Fibroblast of upper back skin (primary cell): ENCODE results near the gene FANCC.
"Not testable (repeated sequence)": the region's sequence is repeated elsewhere in the genome, so short reads cannot be mapped to it uniquely, and the experiment has no call there.

Experiments
- DNase-seq: peaks from one replicate; pipeline ENCODE4 v3.0.0-alpha.2; 2013

Gene FANCC

GRCh38 chr9:95277509-95277908 is 40.0 kb downstream of the FANCC start:
- no peak for DNase-seq

GRCh38 chr9:95276395-95276954 is 41.0 kb downstream of the FANCC start:
- DNase-seq = no peak

GRCh38 chr9:95274160-95274559 is 43.3 kb downstream of the FANCC start:
- DNase-seq = not testable (repeated sequence)

GRCh38 chr9:95273369-95274022 is 44.0 kb downstream of the FANCC start:
- no peak for DNase-seq

- DNase-seq = no peak
Observed at GRCh38 chr9:95272830-95273229, 44.7 kb downstream of the FANCC start.

- no peak for DNase-seq
Observed at GRCh38 chr9:95270790-95271189, 46.7 kb downstream of the FANCC start.

GRCh38 chr9:95269803-95270773 is 47.4 kb downstream of the FANCC start:
- DNase-seq = peak; percentile 9

GRCh38 chr9:95268681-95269080 is 48.8 kb downstream of the FANCC start:
- peak; percentile 31 for DNase-seq

- no peak for DNase-seq
Observed at GRCh38 chr9:95266649-95267048, 50.9 kb downstream of the FANCC start.

- DNase-seq = no peak
Observed at GRCh38 chr9:95265960-95266359, 51.5 kb downstream of the FANCC start.

- peak; percentile 49 for DNase-seq
Observed at GRCh38 chr9:95264954-95265615, 52.4 kb downstream of the FANCC start.

GRCh38 chr9:95261890-95262289 is 55.6 kb downstream of the FANCC start:
- DNase-seq = peak; percentile 41

GRCh38 chr9:95250462-95251221 is 66.9 kb downstream of the FANCC start:
- DNase-seq = peak; percentile 29

- no peak for DNase-seq
Observed at GRCh38 chr9:95249986-95250385, 67.5 kb downstream of the FANCC start.

- no peak for DNase-seq
Observed at GRCh38 chr9:95246547-95246946, 71.0 kb downstream of the FANCC start.

- DNase-seq = no peak
Observed at GRCh38 chr9:95242613-95243012, 74.9 kb downstream of the FANCC start.

- DNase-seq = no peak
Observed at GRCh38 chr9:95239071-95239470, 78.4 kb downstream of the FANCC start.

GRCh38 chr9:95237336-95237735 is 80.2 kb downstream of the FANCC start:
- no peak for DNase-seq

- no peak for DNase-seq
Observed at GRCh38 chr9:95230046-95230445, 87.5 kb downstream of the FANCC start.

GRCh38 chr9:95229230-95229915 is 88.1 kb downstream of the FANCC start:
- DNase-seq = no peak

GRCh38 chr9:95226921-95227320 is 90.6 kb downstream of the FANCC start:
- no peak for DNase-seq

- no peak for DNase-seq
Observed at GRCh38 chr9:95225726-95226106, 91.8 kb downstream of the FANCC start.
